ENCODE results near the gene CCR5.
A peak's percentile ranks its signal among the peaks of the same experiment; 100 is the strongest.

The CCR5 gene

DNA sequence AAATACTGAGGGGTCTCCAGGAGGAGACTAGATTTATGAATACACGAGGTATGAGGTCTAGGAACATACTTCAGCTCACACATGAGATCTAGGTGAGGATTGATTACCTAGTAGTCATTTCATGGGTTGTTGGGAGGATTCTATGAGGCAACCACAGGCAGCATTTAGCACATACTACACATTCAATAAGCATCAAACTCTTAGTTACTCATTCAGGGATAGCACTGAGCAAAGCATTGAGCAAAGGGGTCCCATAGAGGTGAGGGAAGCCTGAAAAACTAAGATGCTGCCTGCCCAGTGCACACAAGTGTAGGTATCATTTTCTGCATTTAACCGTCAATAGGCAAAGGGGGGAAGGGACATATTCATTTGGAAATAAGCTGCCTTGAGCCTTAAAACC, 4.5 kb downstream of the CCR5 start:
- Histone ChIP-seq H3K9ac (ENCODE audit: low read depth, low read length, poor library complexity, severe bottlenecking) (peak overlapping the region; percentile 61), H3K9me2 (replicated peaks; ENCODE audit: low read depth, low read length) (no peaks in the 10 kb centered on the region), H4K20me1 (ENCODE audit: insufficient read depth, low read length, poor library complexity, severe bottlenecking) (no peaks in the 10 kb centered on the region), H3K27me3 (ENCODE audit: insufficient read depth, low read length, poor library complexity, severe bottlenecking) (no peaks in the 10 kb centered on the region), H3K9me3 (ENCODE audit: insufficient read depth, low read depth, low read length) (no peaks in the 10 kb centered on the region), H3K36me3 (ENCODE audit: insufficient read depth, low read length) (no peaks in the 10 kb centered on the region), H3K4me3 (ENCODE audit: low read length, poor library complexity, severe bottlenecking) (peak overlapping the region; percentile 53), H2AFZ (ENCODE audit: low read length) (peak overlapping the region; percentile 31; the same call in 1 of the 2 replicates), H3K79me2 (ENCODE audit: insufficient read depth, low read length) (no peaks in the 10 kb centered on the region), H3K4me1 (ENCODE audit: insufficient read depth, low read length, poor library complexity, severe bottlenecking) (peaks cover 64% of the 10 kb centered on the region), H3F3A (ENCODE audit: low read depth) (peaks cover 7% of the 10 kb centered on the region), H3K4me2 (ENCODE audit: low read depth, low read length, poor library complexity, severe bottlenecking) (peak overlapping the region; percentile 59)
- TF ChIP-seq, protein P1, sequence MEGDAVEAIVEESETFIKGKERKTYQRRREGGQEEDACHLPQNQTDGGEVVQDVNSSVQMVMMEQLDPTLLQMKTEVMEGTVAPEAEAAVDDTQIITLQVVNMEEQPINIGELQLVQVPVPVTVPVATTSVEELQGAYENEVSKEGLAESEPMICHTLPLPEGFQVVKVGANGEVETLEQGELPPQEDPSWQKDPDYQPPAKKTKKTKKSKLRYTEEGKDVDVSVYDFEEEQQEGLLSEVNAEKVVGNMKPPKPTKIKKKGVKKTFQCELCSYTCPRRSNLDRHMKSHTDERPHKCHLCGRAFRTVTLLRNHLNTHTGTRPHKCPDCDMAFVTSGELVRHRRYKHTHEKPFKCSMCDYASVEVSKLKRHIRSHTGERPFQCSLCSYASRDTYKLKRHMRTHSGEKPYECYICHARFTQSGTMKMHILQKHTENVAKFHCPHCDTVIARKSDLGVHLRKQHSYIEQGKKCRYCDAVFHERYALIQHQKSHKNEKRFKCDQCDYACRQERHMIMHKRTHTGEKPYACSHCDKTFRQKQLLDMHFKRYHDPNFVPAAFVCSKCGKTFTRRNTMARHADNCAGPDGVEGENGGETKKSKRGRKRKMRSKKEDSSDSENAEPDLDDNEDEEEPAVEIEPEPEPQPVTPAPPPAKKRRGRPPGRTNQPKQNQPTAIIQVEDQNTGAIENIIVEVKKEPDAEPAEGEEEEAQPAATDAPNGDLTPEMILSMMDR (conservative IDR thresholded peaks at IDR 0.05; ENCODE audit: low read length) = no peak
- TF ChIP-seq EZH2phosphoT487 (IDR thresholded peaks at IDR 0.05; ENCODE audit: borderline replicate concordance) = no peak

DNA sequence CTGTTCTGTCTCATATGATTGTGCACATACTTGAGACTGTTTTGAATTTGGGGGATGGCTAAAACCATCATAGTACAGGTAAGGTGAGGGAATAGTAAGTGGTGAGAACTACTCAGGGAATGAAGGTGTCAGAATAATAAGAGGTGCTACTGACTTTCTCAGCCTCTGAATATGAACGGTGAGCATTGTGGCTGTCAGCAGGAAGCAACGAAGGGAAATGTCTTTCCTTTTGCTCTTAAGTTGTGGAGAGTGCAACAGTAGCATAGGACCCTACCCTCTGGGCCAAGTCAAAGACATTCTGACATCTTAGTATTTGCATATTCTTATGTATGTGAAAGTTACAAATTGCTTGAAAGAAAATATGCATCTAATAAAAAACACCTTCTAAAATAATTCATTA, 5.1 kb downstream of the CCR5 start:
- TF ChIP-seq, protein P1 (conservative IDR thresholded peaks at IDR 0.05; ENCODE audit: low read length) = no peak
- no peak for TF ChIP-seq EZH2phosphoT487 (IDR thresholded peaks at IDR 0.05; ENCODE audit: borderline replicate concordance)
- H3K27me3 ChIP-seq (ENCODE audit: insufficient read depth, low read length, poor library complexity, severe bottlenecking) = no peaks in the 10 kb centered on the region

DNA sequence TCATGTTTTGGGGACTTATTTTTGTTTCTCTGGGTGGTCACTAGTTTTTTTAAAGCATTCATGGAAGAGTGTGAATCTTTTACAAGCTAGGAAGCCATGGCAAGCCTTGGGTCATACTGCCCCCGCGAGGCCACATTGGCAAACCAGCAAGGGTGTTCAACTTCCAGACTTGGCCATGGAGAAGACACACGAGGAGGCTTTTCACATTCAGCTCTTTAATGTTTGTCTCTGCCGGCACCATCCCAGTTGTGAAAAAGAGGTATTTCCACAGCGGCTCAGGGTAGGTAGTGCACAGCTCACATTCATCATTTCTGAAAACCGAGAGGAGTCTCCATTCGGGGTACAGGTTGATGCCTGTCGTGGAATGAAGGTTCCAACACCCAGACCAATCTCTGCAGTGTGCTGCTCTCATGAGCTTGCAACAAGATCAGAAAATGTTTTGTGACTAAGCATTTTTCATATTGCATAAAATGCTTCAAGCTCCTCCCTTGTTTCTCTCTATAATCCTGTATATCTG, 7.7 kb downstream of the CCR5 start:
- Histone ChIP-seq H3K4me1 (ENCODE audit: insufficient read depth, low read length, poor library complexity, severe bottlenecking) (peaks cover 61% of the 10 kb centered on the region), H3K9me3 (ENCODE audit: insufficient read depth, low read depth, low read length) (no peaks in the 10 kb centered on the region), H3F3A (ENCODE audit: low read depth) (no peaks in the 10 kb centered on the region), H2AFZ (ENCODE audit: low read length) (0 out of 2 replicates have a peak overlapping the region, but pooled peaks have one; percentile 5), H3K27me3 (ENCODE audit: insufficient read depth, low read length, poor library complexity, severe bottlenecking) (no peaks in the 10 kb centered on the region), H3K4me3 (ENCODE audit: low read length, poor library complexity, severe bottlenecking) (no peak overlapping the region), H3K9ac (ENCODE audit: low read depth, low read length, poor library complexity, severe bottlenecking) (no peak overlapping the region), H3K9me2 (replicated peaks; ENCODE audit: low read depth, low read length) (no peaks in the 10 kb centered on the region), H3K36me3 (ENCODE audit: insufficient read depth, low read length) (no peaks in the 10 kb centered on the region), H4K20me1 (ENCODE audit: insufficient read depth, low read length, poor library complexity, severe bottlenecking) (no peaks in the 10 kb centered on the region), H3K4me2 (ENCODE audit: low read depth, low read length, poor library complexity, severe bottlenecking) (no peak overlapping the region), H3K79me2 (ENCODE audit: insufficient read depth, low read length) (no peaks in the 10 kb centered on the region)
- TF ChIP-seq, protein P1 (conservative IDR thresholded peaks at IDR 0.05; ENCODE audit: low read length) = peak; percentile 97
- no peak for TF ChIP-seq EZH2phosphoT487 (IDR thresholded peaks at IDR 0.05; ENCODE audit: borderline replicate concordance)

More for the DNA sequence above, 5.1 kb downstream of the CCR5 start:
- peak overlapping the region; percentile 61 for H3K9ac ChIP-seq (ENCODE audit: low read depth, low read length, poor library complexity, severe bottlenecking)
- H2AFZ ChIP-seq (ENCODE audit: low read length) = peak overlapping the region; percentile 31; the same call in 1 of the 2 replicates
- peak overlapping the region; percentile 53 for H3K4me3 ChIP-seq (ENCODE audit: low read length, poor library complexity, severe bottlenecking)
- peaks cover 7% of the 10 kb centered on the region for H3F3A ChIP-seq (ENCODE audit: low read depth)
- H3K4me1 ChIP-seq (ENCODE audit: insufficient read depth, low read length, poor library complexity, severe bottlenecking) = peaks cover 64% of the 10 kb centered on the region
- no peaks in the 10 kb centered on the region for H3K9me2 ChIP-seq (replicated peaks; ENCODE audit: low read depth, low read length)
- H3K36me3 ChIP-seq (ENCODE audit: insufficient read depth, low read length) = no peaks in the 10 kb centered on the region
- no peaks in the 10 kb centered on the region for H3K79me2 ChIP-seq (ENCODE audit: insufficient read depth, low read length)
- peak overlapping the region; percentile 59 for H3K4me2 ChIP-seq (ENCODE audit: low read depth, low read length, poor library complexity, severe bottlenecking)
- H4K20me1 ChIP-seq (ENCODE audit: insufficient read depth, low read length, poor library complexity, severe bottlenecking) = no peaks in the 10 kb centered on the region
- H3K9me3 ChIP-seq (ENCODE audit: insufficient read depth, low read depth, low read length) = no peaks in the 10 kb centered on the region
